Activated CD4-positive, CD25-positive, alpha-beta regulatory T cell treated with anti-CD3 and anti-CD28 coated beads, Interleukin-2, amount 50 U/mL, for 72 hours (primary cell): ENCODE data around the gene KIF25.
"Not testable (repeated sequence)": the region's sequence is repeated elsewhere in the genome, so short reads cannot be mapped to it uniquely, and the experiment has no call there.

Source experiments
- DNase-seq: peaks from one replicate; pipeline ENCODE4 v3.0.0; 2021

The KIF25 gene

DNA sequence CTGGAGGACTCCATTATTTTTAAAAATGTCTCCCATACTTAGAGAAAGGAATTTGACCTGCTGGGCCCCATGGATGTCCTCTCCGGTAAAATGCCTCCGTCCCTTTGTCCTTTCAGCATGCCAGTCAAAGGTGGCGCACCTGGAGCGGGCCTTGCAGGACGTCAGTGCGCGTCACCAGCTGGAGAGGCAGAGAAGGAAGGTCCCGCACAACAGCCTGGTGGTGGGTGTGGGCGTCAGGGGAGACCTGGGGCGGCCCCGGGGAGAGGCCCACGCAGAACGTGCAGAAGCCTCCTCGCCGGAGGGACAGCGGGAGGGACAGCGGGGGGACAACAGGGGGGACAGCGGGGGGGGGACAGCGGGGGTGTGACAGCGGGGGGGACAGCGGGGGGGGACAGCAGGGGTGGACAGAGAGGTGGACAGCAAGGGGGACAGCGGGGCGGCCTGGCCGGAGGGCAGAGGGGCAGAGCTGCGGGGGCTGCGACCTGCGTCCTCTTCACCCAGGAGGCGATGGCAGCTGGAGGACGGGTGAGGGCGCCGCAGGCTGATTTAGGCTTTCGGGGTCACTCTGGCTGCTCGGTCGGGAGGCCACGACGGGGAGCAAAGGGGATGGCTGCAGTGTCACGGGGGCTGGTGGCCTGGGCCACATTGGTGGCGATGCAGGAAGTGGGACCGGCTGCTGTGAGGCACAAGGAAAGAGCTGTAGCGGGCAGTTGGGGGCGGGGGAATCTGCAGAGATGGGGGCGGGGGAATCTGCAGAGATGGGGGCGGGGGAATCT is 859 bp upstream of the KIF25 start:
- no peak for DNase-seq

DNA sequence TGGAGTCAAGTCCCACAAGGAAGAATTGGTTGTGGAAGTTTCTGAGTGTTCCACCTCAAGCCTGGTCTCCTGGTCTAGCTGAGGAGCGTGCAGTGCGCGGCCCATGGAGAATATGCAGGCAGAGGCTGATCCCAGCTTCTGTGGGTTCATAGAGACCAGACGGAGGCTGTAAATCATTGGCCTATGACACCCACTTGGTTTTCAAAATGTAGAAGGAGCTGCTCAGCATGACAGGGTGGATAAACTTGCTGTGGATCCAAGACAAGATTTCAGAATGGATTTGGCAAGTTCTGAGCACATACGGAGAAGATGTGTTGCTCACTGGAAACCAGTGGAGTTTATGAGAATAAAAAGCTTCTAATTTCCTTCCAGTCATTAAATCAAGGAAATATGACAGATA is 744 bp downstream of the KIF25 start:
- no peak for DNase-seq

DNA sequence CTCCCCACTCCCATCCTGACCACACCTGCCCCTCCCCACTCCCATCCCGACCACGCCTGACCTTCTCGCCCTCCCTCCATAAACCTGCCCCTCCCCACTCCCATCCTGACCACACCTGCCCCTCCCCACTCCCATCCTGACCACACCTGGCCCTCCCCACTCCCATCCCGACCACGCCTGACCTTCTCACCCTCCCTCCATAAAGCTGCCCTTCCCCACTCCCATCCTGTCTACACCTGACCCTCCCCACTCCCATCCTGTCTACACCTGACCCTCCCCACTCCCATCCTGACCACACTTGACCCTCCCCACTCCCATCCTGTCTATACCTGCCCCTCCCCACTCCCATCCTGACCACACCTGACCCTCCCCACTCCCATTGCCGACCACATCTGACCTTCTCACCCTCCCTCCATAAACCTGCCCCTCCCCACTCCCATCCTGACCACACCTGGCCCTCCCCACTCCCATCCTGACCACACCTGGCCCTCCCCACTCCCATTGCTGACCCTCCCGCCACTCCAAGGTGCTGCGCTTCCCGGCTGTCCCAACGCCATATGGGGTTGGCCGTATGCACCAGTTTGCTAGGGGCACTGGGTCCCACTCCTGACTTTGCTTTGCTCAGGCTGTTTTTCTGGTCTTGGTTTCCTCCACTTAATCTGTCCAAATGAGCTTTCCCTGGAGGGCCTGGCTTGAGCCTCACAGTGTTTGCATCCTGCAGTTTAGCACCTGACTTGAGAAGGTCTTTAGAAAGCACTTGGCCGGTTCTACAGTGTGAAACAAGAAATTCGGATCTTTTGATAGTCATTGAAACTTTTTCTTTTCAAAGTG is 2.9 kb downstream of the KIF25 start:
- no peak for DNase-seq

DNA sequence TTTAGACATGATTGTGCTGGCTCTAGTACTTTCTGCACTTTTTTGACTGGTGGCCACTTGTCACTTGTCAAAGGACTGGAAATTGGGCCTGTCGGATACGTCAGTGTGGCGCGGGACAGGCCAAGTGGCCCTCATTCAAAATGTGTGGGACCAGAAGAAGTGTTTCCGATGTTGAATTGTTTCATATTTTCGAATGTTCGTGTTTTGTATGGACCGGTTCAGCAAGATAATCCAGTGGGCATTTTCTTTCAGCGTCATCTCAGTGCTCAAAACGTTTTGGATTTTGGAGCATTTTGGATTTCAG is 3.5 kb downstream of the KIF25 start:
- no peak for DNase-seq

DNA sequence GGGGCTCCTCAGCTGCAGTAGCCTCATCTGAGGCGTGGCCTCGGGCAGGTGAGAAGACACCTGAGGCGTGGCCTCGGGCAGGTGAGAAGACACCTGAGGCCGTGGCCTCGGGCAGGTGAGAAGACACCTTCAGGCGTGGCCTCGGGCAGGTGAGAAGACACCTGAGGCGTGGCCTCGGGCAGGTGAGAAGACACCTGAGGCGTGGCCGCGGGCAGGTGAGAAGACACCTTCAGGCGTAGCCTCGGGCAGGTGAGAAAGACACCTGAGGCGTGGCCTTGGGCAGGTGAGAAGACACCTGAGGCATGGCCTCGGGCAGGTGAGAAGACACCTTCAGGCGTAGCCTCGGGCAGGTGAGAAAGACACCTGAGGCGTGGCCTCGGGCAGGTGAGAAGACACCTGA is 4.0 kb downstream of the KIF25 start:
- not testable (repeated sequence) for DNase-seq

DNA sequence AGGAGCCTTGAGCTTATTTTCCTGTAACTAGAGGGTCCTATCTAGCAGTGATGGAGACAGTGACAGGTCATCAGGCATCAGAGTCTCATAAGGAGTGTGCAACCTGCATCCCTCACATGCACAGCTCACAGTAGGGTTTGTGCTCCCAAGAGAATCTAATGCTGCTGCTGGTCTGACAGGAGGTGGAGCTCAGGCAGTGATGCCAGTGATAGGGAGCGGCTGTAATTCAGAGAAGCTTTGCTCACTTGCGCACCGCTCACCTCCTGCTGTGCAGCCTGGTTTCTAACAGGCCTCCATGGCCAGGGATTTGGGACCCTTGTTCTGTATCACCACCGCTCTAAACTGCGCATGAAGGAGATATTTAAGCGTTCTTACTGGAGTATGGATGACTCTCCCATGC is 5.3 kb downstream of the KIF25 start:
- no peak for DNase-seq

DNA sequence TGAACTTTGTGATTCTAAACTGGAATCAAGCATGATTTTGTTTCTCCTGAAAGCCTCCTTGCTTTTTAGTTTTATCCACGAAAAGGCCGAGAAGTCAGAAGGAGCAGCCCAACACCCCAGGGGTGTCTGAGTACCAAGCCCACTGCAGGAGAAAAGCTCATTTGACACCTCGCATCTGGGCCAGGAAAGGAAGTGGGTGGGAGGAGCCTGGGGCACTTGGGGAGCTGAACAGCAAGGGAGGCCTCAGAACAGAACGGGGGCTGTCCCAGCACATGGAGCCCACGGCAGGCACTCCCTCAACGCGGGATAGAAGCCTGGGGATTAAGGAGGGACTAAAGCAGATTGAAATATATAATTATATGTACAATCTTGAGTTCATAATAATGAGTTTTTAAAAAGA is 6.6 kb downstream of the KIF25 start:
- DNase-seq: no peak

DNA sequence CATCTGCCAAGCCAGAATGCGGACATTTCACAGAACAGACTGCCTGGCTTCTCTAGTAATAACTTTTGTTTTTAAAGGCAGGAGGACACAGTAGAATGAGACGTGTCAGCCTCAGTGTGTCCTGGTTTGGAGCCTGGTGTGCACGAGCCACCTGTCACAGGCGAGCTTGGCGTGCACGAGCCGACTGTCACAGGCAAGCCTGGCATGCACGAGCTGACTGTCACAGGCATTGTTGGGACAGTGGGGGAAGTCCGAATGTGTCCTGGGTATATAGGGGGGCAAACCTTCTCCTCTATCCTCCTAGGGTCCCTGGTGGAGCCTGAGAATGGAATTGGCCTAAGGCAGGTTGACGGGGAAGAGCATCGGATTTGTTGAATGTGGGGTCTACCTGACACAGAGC is 7.5 kb downstream of the KIF25 start:
- DNase-seq: no peak

DNA sequence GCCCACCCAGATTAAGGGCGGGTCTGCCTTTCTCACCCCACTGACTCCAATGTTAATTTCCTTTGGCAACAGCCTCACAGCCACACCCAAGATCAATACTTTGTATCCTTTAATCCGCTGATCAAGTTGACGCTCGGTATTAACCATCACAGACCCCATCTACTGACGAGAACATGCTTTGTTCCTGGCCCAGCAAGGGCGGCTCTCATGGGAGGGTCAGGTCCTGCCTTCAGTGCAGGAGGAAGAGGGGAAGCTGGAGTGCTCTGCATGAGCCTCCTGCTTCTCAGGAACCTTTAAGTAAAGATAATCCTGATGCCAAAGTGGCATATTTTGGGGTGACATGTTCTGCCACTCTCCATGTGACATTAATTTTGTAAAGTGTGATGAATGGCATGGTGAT is 8.3 kb downstream of the KIF25 start:
- no peak for DNase-seq

DNA sequence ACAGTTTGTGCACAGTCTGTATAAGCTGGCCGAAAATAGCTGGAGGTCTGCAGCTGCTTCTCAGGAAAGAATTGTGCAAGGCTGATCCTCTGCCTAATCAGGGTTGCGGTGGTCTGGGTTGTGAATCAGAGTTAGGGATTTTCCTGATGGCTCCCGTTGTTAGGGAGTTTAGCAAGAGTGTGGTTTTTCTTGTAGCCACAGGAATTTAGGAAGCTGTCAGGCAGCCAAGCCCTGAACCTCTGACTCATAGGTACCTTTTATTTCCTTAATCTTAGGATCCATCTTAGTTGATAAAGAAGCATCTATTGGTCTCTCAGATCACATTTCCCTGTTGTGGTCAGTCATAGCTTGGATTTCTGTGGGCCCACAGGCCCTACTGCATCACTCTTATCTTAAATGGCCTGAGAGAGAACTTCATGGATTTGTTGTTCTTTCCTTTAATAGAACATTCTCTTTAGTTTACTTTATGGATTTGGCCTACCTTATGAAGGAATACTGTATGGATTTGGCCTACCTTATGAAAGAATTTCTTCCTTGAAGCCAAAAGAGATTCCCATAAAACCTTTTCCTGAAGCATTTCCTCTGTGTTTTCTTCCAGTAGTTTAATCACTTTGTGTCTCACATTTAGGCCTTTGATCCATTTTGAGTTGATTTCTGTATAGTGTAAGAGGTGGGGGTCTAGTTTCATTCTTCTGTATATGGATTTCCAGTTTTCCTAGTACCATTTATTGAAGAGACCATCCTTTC is 10.3 kb downstream of the KIF25 start:
- DNase-seq: no peak

DNA sequence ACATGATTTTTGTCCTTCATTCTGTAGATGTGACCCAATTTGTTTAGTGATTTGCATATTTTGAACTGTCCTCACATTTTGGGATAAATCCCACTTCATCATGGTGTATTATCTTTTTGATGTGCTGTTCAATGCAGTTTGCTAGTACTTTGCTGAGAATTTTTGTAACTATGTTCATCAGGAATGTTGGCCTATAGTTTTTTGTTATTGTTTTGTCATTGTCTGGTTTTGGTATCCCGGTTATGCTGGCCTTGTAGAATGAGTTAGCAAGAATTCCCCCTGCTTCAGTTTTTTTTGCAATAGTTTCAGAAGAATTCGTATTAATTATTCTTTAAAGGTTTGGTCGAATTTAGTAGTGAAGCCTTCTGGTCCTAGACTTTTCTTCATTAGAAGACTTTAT is 11.9 kb downstream of the KIF25 start:
- no peak for DNase-seq

DNA sequence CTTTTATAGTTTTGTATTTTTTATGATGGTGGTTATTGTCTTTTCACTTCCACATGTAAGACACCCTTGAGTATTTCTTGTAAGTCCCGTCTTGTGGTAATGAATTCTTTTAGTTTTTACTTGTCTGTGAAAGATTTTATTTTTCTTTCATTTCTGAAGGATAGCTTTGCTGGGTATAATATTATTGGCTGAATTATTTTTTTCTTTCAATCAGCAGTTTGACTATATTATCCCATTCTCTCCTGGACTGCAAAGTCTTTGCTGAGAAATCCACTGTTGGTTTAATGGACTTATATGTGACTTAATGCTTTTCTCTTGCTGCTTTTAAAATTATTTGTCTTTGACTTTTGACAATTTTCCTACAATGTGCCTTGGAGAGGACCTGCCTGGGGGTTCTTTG is 13.8 kb downstream of the KIF25 start:
- DNase-seq: no peak

DNA sequence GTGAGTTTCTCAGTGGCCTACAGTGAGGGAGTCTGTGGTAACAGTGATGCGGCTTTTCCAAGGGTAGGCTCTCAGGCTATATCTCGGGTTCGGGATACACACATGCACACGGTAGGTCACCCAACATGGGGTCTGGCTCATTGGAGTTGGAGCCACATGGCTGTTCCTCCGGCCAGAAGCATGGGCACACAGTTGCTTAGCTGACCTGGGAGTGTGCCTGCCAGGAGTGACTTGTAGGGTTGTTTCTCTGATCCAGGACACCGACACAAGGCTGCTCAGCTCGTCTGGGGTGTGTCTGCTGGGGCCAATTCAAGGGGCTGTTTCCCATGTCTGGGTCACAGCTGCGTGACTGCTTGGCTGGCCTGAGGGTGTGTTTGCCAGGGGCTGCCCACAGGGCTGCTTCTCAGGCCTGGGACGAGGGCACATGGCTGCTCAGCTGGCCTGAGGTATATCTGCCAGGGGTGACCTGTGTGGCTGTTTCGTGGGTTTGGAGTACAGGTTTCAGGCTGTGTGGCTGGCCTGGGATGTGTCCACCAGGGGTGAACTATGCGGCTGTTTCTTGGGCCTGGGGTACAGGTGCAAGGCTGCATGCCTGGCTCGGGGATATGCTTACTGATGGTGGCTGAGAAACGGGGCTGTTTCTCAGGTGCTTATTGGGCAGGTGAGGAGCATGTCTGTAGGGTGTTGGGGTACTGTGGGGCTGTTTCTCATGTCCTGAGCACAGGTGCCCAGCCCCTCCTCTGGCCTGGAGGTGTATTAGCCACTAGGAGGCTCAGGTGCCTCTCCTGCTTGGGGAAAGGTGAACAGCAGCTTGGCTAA is 15.2 kb downstream of the KIF25 start:
- DNase-seq: no peak

DNA sequence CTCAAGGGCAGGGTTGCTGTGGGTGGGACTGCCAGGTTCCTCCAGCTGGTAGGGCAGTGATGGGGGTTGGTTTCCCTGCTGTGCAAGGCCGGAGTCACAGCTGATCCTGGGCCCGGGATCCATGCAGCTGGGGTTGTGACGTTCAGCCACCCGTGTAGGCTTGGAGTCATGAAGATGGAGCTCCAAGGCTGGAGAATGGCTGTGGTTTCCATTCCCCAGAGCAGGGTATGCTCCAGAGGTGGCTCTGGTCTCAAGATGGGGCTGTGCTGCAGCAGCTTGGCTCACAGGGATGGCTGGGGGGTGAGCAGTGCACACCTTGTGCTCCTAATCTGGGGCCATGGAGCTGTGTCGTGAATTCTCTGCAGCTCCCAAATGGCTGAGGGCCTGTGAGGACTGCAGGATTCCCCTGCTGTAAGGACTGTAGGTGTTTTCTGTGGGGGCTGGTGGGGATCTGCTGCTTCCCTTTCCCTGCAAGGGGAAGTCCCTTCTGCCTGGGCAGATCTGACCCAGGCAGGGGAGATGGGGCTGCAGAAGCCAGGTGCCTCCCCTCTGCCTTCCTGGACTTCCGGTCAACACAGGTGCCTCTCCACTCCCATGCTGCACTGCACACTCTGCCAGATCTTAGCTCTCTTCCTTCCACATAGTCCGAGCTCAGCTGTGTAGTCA is 15.9 kb downstream of the KIF25 start:
- no peak for DNase-seq

DNA sequence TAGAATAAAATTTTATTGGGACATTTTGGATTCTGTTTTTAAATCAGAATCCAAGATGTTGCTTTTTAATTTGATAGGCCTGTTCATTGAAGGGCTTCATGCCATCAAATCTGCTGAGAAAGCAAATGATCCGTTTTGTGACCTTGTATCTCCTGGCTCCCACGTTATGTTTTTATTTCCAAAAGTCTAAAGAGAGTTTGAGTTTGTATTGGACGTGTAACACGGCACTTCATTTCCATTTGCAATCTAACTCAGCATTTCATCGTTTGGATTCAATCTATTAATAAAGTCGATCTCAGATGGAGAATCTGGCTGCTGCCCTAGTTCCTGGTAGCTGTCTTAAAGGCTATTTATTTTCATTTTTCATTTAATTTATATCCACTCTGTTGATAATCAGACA is 17.0 kb downstream of the KIF25 start:
- DNase-seq: no peak

DNA sequence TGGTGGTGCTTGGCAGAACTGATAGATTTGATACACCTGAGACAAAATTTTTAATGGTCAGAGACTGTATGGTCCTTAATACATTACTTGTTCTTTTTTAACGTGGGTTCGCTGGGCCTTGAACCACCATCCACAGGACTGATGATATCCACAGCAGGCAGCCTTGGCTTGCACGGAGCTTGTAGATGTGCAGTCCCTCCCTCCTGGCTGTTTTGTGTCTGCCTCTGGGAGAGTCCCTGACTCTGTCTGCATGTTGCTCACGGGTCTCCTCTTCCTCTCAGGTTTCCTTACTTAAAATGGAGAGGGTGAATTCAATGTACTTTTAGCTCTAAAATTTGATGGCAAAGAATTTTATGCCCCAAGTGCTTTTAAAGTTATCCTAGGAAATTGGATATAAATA is 17.5 kb downstream of the KIF25 start:
- no peak for DNase-seq

DNA sequence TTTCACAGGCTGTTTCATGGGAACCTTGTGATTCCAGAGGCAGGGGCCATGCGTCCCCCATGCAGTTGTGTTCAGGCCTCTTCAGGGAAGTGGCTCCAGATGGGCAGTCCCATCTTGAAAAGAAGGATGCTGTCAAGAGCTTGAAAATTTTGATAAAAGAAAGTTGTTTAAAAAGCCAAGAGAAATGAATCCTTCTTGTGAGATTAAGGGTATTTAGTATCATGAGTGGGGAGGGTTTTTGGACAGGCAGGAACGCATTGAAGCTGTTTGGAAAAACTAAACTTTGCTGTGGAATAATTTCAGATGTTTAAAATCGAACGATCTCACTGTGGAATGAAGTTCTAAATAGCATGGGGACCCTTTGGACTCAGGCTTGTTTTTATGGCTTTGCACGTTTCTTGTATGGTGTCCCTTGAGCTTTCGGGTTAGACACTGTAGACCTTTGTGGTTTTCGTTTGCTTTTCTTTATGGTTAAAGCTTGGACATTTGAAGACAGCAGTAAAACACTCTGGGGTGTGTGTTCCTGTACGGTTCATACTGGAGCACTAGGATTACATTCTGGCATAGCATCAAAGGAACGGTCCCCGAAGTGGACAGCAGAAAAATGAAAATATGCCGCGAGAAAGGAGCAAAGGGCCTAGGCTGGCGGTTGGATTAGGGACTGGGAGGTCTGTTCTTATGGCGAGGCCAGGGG is 18.2 kb downstream of the KIF25 start:
- DNase-seq: no peak

DNA sequence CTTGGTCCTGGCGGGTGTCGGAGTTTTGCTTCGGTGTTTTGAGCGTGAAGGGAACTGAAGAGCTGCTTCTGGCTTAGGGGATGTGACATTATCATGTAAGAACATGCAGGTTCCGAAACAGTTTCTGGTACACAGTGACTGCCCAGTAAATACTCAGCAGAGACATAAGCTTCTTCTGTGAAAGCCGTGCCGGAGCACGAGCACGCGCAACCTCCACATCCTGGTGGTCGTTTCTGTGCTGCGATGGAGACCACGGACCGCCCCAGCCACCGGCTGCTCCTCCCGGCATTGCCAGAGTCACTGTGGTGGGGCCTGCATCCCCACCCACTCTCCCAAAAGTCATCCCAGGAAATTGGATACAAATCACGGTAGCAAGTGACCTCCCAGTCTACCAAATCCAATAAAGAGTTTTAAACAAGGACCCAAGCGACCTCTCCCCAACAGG is 18.7 kb downstream of the KIF25 start:
- DNase-seq: no peak

DNA sequence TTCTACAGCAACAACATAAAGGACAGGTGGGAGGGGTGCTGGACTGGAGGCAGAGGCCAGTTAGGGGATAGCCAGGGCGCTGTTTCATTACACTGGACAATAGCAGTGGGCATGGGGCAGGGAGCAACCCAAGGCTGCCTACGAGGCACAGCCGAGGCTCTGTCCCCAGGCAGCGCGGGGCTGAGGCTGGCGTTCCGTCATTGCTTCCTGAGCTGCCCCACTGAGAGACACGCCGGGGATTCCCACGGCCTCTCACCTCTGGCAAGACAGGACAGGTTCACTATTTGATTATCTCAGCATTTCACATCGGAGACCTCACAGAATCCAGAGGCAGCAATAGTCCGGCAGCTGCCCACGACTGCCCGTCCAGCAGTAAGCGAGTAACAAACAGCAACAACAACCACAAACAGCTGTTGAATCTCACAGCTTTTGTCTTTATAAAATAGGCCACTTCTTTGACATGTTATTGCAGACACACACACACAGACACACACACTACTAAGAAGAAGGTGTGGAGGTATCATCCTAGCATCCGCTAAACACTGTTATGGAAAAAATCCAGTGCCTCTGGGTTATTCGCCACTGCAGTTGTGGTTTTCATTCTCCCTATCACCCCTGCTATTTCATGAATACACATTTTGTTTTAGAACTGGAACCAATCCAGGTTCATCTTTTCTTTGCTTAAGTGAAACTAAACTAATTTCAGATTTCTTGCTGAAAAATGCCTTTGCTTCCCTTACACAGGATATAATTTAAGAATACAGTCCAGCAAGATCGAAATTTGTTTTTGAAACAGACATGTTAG is 19.5 kb downstream of the KIF25 start:
- DNase-seq: no peak

DNA sequence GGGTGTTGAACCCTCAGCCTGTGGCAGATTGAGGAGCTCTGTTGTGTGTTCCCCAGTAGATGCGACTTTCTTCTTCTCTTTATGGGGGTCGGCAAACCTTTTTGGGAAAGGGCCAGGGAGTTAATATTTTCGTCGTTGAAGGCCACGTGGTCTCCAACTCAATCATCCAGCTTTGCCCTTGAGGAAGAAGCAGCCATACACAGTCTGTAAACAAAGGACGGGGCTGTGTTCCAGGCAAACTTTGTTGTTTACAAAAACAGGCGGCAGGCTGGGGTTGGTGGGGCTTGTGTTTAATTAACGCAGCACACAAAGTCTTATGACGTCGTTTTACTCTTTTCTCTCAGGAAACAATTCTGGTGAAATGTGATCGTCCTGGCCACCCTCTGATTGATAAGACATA is 20.2 kb downstream of the KIF25 start:
- DNase-seq: no peak

DNA sequence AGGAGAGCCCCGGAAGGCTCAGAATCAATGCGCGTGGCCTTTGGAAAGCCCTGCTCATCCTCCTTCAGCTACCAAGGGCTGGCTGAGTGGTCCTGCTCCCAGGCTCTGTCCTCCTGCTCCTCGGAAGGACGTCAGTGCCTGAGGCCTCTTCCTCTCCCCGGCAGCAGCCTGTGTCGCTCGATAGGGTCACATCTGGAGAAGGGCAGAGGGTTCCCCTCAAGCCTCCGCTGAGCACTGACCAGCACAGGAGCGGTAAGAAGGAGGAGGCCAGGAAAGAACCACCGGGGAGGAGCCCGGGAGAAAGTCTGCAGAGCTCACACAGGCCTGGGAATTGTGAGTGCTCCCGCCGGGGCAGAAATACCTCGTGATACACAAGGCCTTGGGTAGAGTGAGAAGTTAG is 21.2 kb downstream of the KIF25 start:
- DNase-seq: no peak
